ENCODE data around the gene MACC1. TPM values are rescaled to one million over a fixed set of nuclear protein-coding genes. Genes with fewer than 3 reads are reported as not detected.
"Not testable (repeated sequence)": the region's sequence is repeated elsewhere in the genome, so short reads cannot be mapped to it uniquely, and the experiment has no call there.

The MACC1 gene
- total and polyA plus RNA-seq, 4 donors, result 0.02 to 1.0 (median 0.50) TPM

DNA sequence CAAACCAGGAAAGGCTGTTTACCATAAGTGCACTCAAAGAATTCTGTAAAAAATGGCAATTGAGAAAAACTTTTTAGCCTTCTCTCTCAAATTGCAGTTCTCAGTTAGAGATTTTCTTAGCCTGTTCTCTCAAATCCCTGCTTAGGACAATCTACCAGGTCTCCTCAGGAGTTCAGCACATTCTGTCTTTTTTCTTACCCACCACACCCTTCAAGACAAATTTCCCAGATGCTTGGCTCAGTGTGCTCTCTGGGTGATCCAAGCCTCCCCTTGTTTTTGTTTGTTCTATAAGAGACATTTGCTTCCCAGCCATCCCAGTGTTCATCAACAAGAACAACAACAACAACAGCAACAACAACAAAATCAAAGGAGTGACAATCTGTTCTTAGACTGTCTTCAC, 87.3 kb downstream of the MACC1 start:
- H3K36me3 ChIP-seq (ENCODE audit: control insufficient read depth in 4 of 4, insufficient read depth in 3 of 4, low read depth in 1 of 4, low read length in 3 of 4), result no peaks in the 10 kb centered on the region
- no peak overlapping the region for H3K27ac ChIP-seq (ENCODE audit: low read depth in 1 of 2, low read length in 2 of 2)
- H3K4me1 ChIP-seq (ENCODE audit: control insufficient read depth in 4 of 4, insufficient read depth in 4 of 4, low read length in 3 of 4), result no peaks in the 10 kb centered on the region
- no peak for DNase-seq (ENCODE audit: low spot score)
- no peak overlapping the region for H3K9ac ChIP-seq (ENCODE audit: low read depth in 1 of 2, low read length in 2 of 2)
- no peak overlapping the region for H3K4me3 ChIP-seq (ENCODE audit: low read depth in 1 of 3, low read length in 3 of 3)
- no peaks in the 10 kb centered on the region for H3K27me3 ChIP-seq (ENCODE audit: control insufficient read depth in 4 of 4, insufficient read depth in 4 of 4, low read length in 3 of 4)
- no peak for TF ChIP-seq TAF1 (conservative IDR thresholded peaks at IDR 0.05)
- TF ChIP-seq YY1 (IDR thresholded peaks at IDR 0.05), result no peak
- TF ChIP-seq, protein P1, sequence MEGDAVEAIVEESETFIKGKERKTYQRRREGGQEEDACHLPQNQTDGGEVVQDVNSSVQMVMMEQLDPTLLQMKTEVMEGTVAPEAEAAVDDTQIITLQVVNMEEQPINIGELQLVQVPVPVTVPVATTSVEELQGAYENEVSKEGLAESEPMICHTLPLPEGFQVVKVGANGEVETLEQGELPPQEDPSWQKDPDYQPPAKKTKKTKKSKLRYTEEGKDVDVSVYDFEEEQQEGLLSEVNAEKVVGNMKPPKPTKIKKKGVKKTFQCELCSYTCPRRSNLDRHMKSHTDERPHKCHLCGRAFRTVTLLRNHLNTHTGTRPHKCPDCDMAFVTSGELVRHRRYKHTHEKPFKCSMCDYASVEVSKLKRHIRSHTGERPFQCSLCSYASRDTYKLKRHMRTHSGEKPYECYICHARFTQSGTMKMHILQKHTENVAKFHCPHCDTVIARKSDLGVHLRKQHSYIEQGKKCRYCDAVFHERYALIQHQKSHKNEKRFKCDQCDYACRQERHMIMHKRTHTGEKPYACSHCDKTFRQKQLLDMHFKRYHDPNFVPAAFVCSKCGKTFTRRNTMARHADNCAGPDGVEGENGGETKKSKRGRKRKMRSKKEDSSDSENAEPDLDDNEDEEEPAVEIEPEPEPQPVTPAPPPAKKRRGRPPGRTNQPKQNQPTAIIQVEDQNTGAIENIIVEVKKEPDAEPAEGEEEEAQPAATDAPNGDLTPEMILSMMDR (IDR thresholded peaks at IDR 0.05; ENCODE audit: low read depth, low read length, missing input control), result no peak
- TF ChIP-seq, protein P2, sequence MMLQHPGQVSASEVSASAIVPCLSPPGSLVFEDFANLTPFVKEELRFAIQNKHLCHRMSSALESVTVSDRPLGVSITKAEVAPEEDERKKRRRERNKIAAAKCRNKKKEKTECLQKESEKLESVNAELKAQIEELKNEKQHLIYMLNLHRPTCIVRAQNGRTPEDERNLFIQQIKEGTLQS (IDR thresholded peaks at IDR 0.05), result no peak
- TF ChIP-seq FOXA1 (IDR thresholded peaks at IDR 0.05), result no peak
- TF ChIP-seq NR2F2 (IDR thresholded peaks at IDR 0.05), result no peak
- TF ChIP-seq, protein P3, sequence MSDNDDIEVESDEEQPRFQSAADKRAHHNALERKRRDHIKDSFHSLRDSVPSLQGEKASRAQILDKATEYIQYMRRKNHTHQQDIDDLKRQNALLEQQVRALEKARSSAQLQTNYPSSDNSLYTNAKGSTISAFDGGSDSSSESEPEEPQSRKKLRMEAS (IDR thresholded peaks at IDR 0.05), result no peak
- H3K9me3 ChIP-seq (ENCODE audit: control insufficient read depth in 4 of 4, low read length in 3 of 4), result no peaks in the 10 kb centered on the region

DNA sequence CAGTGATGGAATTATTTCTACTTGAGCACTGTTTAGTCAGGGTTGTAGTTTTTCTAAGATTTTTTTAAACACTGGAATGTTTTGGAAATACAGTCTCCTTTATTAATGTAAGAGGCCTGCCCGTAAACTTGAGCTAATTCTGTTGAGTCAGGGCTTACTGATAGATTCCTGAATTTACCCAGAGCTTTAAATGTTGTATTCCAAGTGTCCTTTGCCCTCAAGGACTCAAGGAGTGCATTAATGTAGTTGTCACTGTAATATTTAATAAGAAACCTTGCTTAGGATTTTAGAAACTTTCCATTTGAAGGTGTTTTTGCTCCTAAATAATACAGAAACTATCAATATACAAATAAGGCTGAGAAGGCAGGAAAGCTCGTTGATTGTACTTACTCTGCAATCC, 89.2 kb downstream of the MACC1 start:
- TF ChIP-seq HNF4G (IDR thresholded peaks at IDR 0.05) (no peak), NR2F2 (IDR thresholded peaks at IDR 0.05) (no peak), GABPA (IDR thresholded peaks at IDR 0.05 in 1 of 2, conservative IDR thresholded peaks at IDR 0.05 in 1 of 2) (no peak), RAD21 (IDR thresholded peaks at IDR 0.05) (no peak), JUND (IDR thresholded peaks at IDR 0.05) (no peak), FOXA1 (IDR thresholded peaks at IDR 0.05) (no peak), TAF1 (conservative IDR thresholded peaks at IDR 0.05) (no peak), HNF4A (conservative IDR thresholded peaks at IDR 0.05) (no peak), FOXA2 (IDR thresholded peaks at IDR 0.05) (no peak), YY1 (IDR thresholded peaks at IDR 0.05) (no peak)
- TF ChIP-seq, protein P1 (IDR thresholded peaks at IDR 0.05; ENCODE audit: low read depth, low read length, missing input control), result no peak
- TF ChIP-seq, protein P3 (IDR thresholded peaks at IDR 0.05), result no peak
- TF ChIP-seq, protein P4, sequence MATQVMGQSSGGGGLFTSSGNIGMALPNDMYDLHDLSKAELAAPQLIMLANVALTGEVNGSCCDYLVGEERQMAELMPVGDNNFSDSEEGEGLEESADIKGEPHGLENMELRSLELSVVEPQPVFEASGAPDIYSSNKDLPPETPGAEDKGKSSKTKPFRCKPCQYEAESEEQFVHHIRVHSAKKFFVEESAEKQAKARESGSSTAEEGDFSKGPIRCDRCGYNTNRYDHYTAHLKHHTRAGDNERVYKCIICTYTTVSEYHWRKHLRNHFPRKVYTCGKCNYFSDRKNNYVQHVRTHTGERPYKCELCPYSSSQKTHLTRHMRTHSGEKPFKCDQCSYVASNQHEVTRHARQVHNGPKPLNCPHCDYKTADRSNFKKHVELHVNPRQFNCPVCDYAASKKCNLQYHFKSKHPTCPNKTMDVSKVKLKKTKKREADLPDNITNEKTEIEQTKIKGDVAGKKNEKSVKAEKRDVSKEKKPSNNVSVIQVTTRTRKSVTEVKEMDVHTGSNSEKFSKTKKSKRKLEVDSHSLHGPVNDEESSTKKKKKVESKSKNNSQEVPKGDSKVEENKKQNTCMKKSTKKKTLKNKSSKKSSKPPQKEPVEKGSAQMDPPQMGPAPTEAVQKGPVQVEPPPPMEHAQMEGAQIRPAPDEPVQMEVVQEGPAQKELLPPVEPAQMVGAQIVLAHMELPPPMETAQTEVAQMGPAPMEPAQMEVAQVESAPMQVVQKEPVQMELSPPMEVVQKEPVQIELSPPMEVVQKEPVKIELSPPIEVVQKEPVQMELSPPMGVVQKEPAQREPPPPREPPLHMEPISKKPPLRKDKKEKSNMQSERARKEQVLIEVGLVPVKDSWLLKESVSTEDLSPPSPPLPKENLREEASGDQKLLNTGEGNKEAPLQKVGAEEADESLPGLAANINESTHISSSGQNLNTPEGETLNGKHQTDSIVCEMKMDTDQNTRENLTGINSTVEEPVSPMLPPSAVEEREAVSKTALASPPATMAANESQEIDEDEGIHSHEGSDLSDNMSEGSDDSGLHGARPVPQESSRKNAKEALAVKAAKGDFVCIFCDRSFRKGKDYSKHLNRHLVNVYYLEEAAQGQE (IDR thresholded peaks at IDR 0.05), result no peak
- H3K4me1 ChIP-seq (ENCODE audit: control insufficient read depth in 4 of 4, insufficient read depth in 4 of 4, low read length in 3 of 4), result no peaks in the 10 kb centered on the region
- H3K36me3 ChIP-seq (ENCODE audit: control insufficient read depth in 4 of 4, insufficient read depth in 3 of 4, low read depth in 1 of 4, low read length in 3 of 4), result no peaks in the 10 kb centered on the region
- H3K9me3 ChIP-seq (ENCODE audit: control insufficient read depth in 4 of 4, low read length in 3 of 4), result no peaks in the 10 kb centered on the region
- no peaks in the 10 kb centered on the region for H3K27me3 ChIP-seq (ENCODE audit: control insufficient read depth in 4 of 4, insufficient read depth in 4 of 4, low read length in 3 of 4)
- no peak overlapping the region for H3K9ac ChIP-seq (ENCODE audit: low read depth in 1 of 2, low read length in 2 of 2)
- no peak overlapping the region for H3K27ac ChIP-seq (ENCODE audit: low read depth in 1 of 2, low read length in 2 of 2)
- no peak overlapping the region for H3K4me3 ChIP-seq (ENCODE audit: low read depth in 1 of 3, low read length in 3 of 3)
- no peak for DNase-seq (ENCODE audit: low spot score)
- WGBS, result 58% methylated on average over 2 of the region's 2 CpGs

DNA sequence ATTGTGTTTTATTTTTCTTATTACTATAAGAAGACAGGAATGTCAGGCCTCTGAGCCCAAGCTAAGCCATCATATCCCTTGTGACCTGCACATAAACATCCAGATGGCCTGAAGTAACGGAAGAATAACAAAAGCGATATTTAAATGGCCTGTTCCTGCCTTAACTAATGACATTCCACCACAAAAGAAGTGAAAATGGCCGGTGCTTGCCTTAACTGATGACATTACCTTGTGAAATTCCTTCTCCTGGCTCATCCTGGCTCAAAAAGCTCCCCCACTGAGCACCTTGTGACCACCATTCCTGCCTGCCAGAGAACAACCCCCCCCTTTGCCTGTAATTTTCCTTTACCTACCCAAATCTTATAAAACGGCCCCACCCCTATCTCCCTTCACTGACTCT, 91.1 kb downstream of the MACC1 start:
- not testable (repeated sequence) for H3K36me3 ChIP-seq (ENCODE audit: control insufficient read depth in 4 of 4, insufficient read depth in 3 of 4, low read depth in 1 of 4, low read length in 3 of 4); H3K27me3 ChIP-seq (ENCODE audit: control insufficient read depth in 4 of 4, insufficient read depth in 4 of 4, low read length in 3 of 4); H3K27ac ChIP-seq (ENCODE audit: low read depth in 1 of 2, low read length in 2 of 2); H3K4me3 ChIP-seq (ENCODE audit: low read depth in 1 of 3, low read length in 3 of 3); DNase-seq (ENCODE audit: low spot score); H3K4me1 ChIP-seq (ENCODE audit: control insufficient read depth in 4 of 4, insufficient read depth in 4 of 4, low read length in 3 of 4); H3K9ac ChIP-seq (ENCODE audit: low read depth in 1 of 2, low read length in 2 of 2); H3K9me3 ChIP-seq (ENCODE audit: control insufficient read depth in 4 of 4, low read length in 3 of 4)
- 65% methylated on average over 4 of the region's 4 CpGs for WGBS

DNA sequence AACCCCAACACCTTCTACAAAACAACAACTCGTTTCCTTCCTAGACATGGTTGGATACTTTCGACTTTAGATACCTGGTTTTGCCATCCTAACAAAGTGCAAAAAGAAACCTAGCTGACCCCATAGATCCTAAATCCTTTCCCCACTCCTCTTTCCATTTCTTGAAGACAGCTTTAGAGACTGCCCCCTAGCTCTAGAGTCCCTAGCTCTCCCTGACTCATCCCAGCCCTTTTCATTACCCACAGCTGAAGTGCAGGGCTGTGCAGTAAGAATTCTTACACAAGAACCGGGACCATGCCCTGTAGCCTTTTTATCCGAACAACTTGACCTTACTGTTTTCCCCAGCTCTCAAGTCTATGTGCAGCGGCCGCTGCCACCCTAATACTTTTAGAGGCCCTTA, 93.1 kb downstream of the MACC1 start:
- H3K4me3 ChIP-seq (ENCODE audit: low read depth in 1 of 3, low read length in 3 of 3); H3K9me3 ChIP-seq (ENCODE audit: control insufficient read depth in 4 of 4, low read length in 3 of 4); H3K27ac ChIP-seq (ENCODE audit: low read depth in 1 of 2, low read length in 2 of 2); H3K9ac ChIP-seq (ENCODE audit: low read depth in 1 of 2, low read length in 2 of 2); H3K27me3 ChIP-seq (ENCODE audit: control insufficient read depth in 4 of 4, insufficient read depth in 4 of 4, low read length in 3 of 4); H3K4me1 ChIP-seq (ENCODE audit: control insufficient read depth in 4 of 4, insufficient read depth in 4 of 4, low read length in 3 of 4); H3K36me3 ChIP-seq (ENCODE audit: control insufficient read depth in 4 of 4, insufficient read depth in 3 of 4, low read depth in 1 of 4, low read length in 3 of 4); DNase-seq (ENCODE audit: low spot score): not testable (repeated sequence)
- WGBS, result 79% methylated on average over 6 of the region's 6 CpGs

All from liver (tissue), 9 donors.